Spleen (tissue), 11 donors: Measurements from ENCODE around the gene TEKT5. TPM values are rescaled to one million over a fixed set of nuclear protein-coding genes. Genes with fewer than 3 reads are reported as not detected.

ENCODE experiments used
- DNase-seq: peaks from one replicate; pipeline ENCODE4 v3.0.0-alpha.2; 2020
- H3K27ac ChIP-seq, 8 donors: fragments of 200-600 bp; sonication (generic) in 7 of 8; 1 replicate in 4 of 8; 2 replicates in 4 of 8; pipeline versions ENCODE4 v1.5.0 to v1.8.0; 2016 to 2021; ENCODE audit warnings: inconsistent platforms in 4 of 8, mild to moderate bottlenecking in 4 of 8, moderate library complexity in 1 of 8
- H3K27me3 ChIP-seq, 7 donors: fragments of 200-600 bp; sonication (generic) in 6 of 7; replicated peaks in 1 of 7; 1 replicate in 4 of 7; 2 replicates in 3 of 7; pipeline versions ENCODE4 v1.5.0 to v1.8.0; 2016 to 2021; ENCODE audit warnings: inconsistent platforms in 3 of 7, mild to moderate bottlenecking in 1 of 7
- H3K36me3 ChIP-seq, 6 donors: fragments of 200-600 bp; sonication (generic) in 5 of 6; 1 replicate in 4 of 6; 2 replicates in 2 of 6; pipeline versions ENCODE4 v1.5.0 to v1.8.0; 2016 to 2021; ENCODE audit warnings: inconsistent platforms in 2 of 6
- H3K4me1 ChIP-seq, 6 donors: fragments of 200-600 bp; sonication (generic) in 5 of 6; 1 replicate in 3 of 6; 2 replicates in 3 of 6; pipeline versions ENCODE4 v1.5.0 to v1.8.0; 2016 to 2021; ENCODE audit warnings: inconsistent platforms in 3 of 6
- H3K4me3 ChIP-seq, 8 donors: fragments of 200-600 bp; sonication (generic) in 7 of 8; 1 replicate in 4 of 8; 2 replicates in 4 of 8; pipeline versions ENCODE4 v1.5.0 to v1.8.0; 2016 to 2021; ENCODE audit warnings: inconsistent platforms in 4 of 8, mild to moderate bottlenecking in 4 of 8, moderate library complexity in 2 of 8
- H3K9me3 ChIP-seq, 8 donors: fragments of 200-600 bp; sonication (generic) in 7 of 8; 1 replicate in 4 of 8; 2 replicates in 4 of 8; pipeline versions ENCODE4 v1.5.0 to v1.8.0; 2016 to 2021; ENCODE audit warnings: inconsistent platforms in 4 of 8
- POLR2A ChIP-seq, 3 donors: fragments of 450-650 bp; IDR thresholded peaks; one replicate each; pipeline ENCODE4 v1.5.1; 2017; ENCODE audit warnings: antibody characterized with exemption in 3 of 3, mild to moderate bottlenecking in 1 of 3
- POLR2AphosphoS5 ChIP-seq, 3 donors: sonication (generic); formaldehyde crosslinking; IDR thresholded peaks; one replicate each; pipeline ENCODE4 v1.5.1; 2017; ENCODE audit warnings: antibody characterized with exemption in 3 of 3
- WGBS, 5 donors: extraction: QIAGEN DNeasy Blood & Tissue Kit in 3 of 5; methylation state at CpG; one replicate each; pipeline versions ENCODE4 v1.1.5 to v1.1.7; 2013 to 2018; 5-methylcytosine and 5-hydroxymethylcytosine counted together
- intact Hi-C: fragments of 100-400 bp; cut with DNase I; formaldehyde crosslinking; loops from one replicate; pipeline ENCODE4 v1.15.0; 2023; ENCODE audit warnings: low total_unique reads
- polyA plus RNA-seq, 3 donors: library from polyadenylated mRNA; stranded (reverse); fragments of 200-250 nt; gene quantifications; one replicate each; pipeline ENCODE4 v1.2.1, GENCODE V29; 2013
- total RNA-seq, 7 donors: library from RNA; depleted of rRNA in 3 of 7; stranded (reverse); fragments of >200 nt in 3 of 7; fragmentation: NEBNext Ultra II Directional in 4 of 7; extraction: Animal tissue kit (Norgen Biotek cat#: 25700) in 4 of 7; gene quantifications; one replicate each; pipeline versions ENCODE4 v1.1.0 to v1.2.1, GENCODE V29; 2016 to 2021
- TF ChIP-seq, protein P1 (sequence below), 11 experiments: fragments of 200-600 bp in 7 of 11; fragments of 450-650 bp in 4 of 11; sonication (generic) in 4 of 11; IDR thresholded peaks in 8 of 11; conservative IDR thresholded peaks in 3 of 11; 1 replicate in 7 of 11; 2 replicates in 4 of 11; pipeline versions ENCODE4 v1.4.0 to v1.8.0; 2016 to 2021; ENCODE audit warnings: antibody characterized with exemption in 11 of 11, inconsistent platforms in 4 of 11, mild to moderate bottlenecking in 1 of 11
- donor health status: healthy with polysubstance abuse.
- donor health status: DM: no; HTN: no; CAD: no; lungs with moderate emphysema.
- donor health status: DM: no; HTN: no; CAD: no.
- donor health status: Bipolar disorder and iron deficiency.
- donor health status: healthy.
- donor health status: DM: no; HTN: no; CAD: no.
- donor health status: DM: yes; HTN: yes; CAD: no.

Gene TEKT5
- total and polyA plus RNA-seq, 10 donors = 0.17 to 1.5 (median 0.43) TPM; not detected in 3

DNA sequence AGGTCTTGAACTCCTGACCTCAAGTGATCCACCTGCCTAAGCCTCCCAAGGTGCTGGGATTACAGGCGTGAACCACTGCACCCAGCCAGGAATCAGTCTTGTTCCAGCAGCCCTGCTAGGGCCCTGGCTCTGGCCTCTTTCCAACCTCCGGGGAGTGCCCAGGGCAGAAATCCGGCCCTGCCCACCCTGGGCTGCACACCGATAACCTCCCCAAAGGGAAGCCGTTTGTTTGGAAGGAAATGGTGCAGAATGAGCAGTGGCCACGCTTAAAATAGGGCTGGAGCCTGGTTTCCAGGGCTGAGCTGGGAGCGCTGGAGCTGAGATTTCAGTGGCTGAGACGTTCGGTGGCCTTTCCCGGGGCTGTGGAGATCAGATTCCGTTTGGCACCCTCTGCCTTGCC lies 96.6 kb downstream of the TEKT5 start:
- Histone ChIP-seq H3K9me3 (no peaks in the 10 kb centered on the region), H3K4me3 (no peak overlapping the region), H3K36me3 (no peaks in the 10 kb centered on the region), H3K27ac (peak overlapping the region in 3 of 8 donors; percentile 54 to 61 (median 55)), H3K27me3 (peaks cover 0 to 15% (median 0%) of the 10 kb centered on the region in 7 donors), H3K4me1 (peaks cover 0 to 36% (median 21%) of the 10 kb centered on the region in 6 donors)
- TF ChIP-seq POLR2A (IDR thresholded peaks at IDR 0.05) (no peak), POLR2AphosphoS5 (IDR thresholded peaks at IDR 0.05) (peak; percentile 71 to 76 (median 72))
- DNase-seq = peak; percentile 84
- WGBS, 5 donors = 13 to 27% (median 17%) methylated on average over 9 to 11 of the region's 11 CpGs
- intact Hi-C loops = no loop called here

DNA sequence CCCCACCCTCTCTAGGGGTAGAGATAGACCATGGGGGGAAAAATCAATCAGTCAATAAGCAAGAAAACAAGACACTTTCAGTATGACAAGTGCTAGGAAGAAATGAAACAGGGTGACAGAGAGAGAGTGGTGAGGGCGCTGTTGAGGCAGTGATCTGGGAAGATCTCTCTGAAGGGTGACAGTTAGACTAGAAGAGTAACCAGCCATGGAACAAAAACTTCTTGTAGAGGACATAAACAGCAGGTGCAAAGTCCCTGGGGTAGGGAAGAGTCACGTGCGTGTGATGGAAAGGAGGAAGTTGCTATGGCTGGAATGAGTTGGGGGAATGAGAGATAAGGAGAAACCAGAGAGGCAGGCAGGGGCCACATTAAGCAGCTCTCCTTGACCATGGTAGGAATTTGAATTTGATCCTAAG lies 97.5 kb downstream of the TEKT5 start:
- H3K27ac ChIP-seq = no peak overlapping the region
- intact Hi-C loops = no loop called here
- H3K27me3 ChIP-seq = peaks cover 0 to 15% (median 0%) of the 10 kb centered on the region in 7 donors
- 41 to 54% (median 45%) methylated on average over 3 of the region's 3 CpGs for WGBS, 5 donors
- TF ChIP-seq, protein P1, sequence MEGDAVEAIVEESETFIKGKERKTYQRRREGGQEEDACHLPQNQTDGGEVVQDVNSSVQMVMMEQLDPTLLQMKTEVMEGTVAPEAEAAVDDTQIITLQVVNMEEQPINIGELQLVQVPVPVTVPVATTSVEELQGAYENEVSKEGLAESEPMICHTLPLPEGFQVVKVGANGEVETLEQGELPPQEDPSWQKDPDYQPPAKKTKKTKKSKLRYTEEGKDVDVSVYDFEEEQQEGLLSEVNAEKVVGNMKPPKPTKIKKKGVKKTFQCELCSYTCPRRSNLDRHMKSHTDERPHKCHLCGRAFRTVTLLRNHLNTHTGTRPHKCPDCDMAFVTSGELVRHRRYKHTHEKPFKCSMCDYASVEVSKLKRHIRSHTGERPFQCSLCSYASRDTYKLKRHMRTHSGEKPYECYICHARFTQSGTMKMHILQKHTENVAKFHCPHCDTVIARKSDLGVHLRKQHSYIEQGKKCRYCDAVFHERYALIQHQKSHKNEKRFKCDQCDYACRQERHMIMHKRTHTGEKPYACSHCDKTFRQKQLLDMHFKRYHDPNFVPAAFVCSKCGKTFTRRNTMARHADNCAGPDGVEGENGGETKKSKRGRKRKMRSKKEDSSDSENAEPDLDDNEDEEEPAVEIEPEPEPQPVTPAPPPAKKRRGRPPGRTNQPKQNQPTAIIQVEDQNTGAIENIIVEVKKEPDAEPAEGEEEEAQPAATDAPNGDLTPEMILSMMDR (IDR thresholded peaks at IDR 0.05 in 8 of 11, conservative IDR thresholded peaks at IDR 0.05 in 3 of 11) = no peak
- TF ChIP-seq POLR2AphosphoS5 (IDR thresholded peaks at IDR 0.05) (no peak), POLR2A (IDR thresholded peaks at IDR 0.05) (no peak)
- H3K36me3 ChIP-seq = no peaks in the 10 kb centered on the region
- H3K4me3 ChIP-seq = no peak overlapping the region
- DNase-seq = no peak
- H3K4me1 ChIP-seq = peaks cover 0 to 36% (median 21%) of the 10 kb centered on the region in 6 donors
- no peaks in the 10 kb centered on the region for H3K9me3 ChIP-seq

DNA sequence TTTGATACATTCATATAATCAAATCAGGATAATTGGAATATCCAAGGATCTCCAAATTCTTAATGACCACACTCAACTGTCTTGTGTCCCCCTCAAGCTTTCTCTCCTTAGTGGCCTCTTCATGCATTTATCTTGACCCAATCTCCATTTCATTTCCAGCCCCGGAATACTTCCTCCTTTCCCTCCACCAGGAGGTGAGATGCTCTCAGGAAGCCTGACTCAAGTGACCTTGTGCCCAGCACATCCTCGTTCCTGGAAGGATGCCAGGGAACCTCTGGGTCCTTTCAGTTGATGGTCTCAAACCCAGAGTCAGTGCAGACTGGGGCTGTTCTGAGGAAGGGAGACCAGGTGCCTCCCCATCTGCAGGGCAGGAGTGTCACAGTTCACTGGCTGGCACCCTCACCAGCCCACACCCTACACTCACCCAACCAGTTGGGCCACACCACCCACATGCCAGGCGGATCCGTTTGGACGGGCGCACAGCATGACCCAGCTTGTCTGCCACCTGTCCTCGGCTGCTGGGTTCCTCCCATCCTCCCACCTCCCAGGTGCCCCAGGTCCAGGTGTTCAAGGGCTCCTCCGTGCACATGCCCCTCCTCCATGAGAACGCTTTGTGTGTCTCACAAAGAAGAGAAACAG lies 100.3 kb downstream of the TEKT5 start:
- DNase-seq = no peak
- intact Hi-C loops = no loop called here
- Histone ChIP-seq H3K4me3 (no peak overlapping the region), H3K9me3 (no peaks in the 10 kb centered on the region), H3K36me3 (no peaks in the 10 kb centered on the region), H3K27me3 (peaks cover 0 to 15% (median 0%) of the 10 kb centered on the region in 7 donors), H3K27ac (peak overlapping the region in 1 of 8 donors; percentile 13), H3K4me1 (peaks cover 0 to 28% (median 20%) of the 10 kb centered on the region in 6 donors)
- TF ChIP-seq POLR2AphosphoS5 (IDR thresholded peaks at IDR 0.05) (peak; percentile 32 to 49 (median 39)), POLR2A (IDR thresholded peaks at IDR 0.05) (no peak)
- TF ChIP-seq, protein P1 (IDR thresholded peaks at IDR 0.05 in 8 of 11, conservative IDR thresholded peaks at IDR 0.05 in 3 of 11) = peak in 1 of 11 experiments; percentile 17
- WGBS, 5 donors = 38 to 56% (median 45%) methylated on average over 7 to 9 of the region's 9 CpGs

DNA sequence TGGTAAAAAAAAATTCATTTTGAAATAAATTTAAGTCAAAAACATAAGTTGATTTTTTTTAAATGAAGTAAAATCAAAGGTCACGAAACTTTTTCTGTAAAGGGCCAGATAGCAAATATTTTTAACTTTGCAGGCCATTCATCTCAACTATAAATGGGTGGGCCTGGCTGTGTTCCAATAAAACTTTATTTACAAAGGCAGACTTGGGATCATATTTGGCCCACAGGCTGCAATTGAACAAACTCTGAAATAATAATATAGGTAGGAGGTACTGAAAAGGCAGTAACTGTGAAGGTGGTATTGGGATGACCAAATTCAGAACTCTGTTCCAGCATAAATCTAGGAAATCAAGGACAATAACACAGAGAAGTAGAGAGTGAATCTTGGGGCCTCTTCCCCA lies 102.1 kb downstream of the TEKT5 start:
- Histone ChIP-seq H3K4me1 (peaks cover 0 to 14% (median 8%) of the 10 kb centered on the region in 6 donors), H3K27me3 (peaks cover 0 to 6% (median 0%) of the 10 kb centered on the region in 7 donors), H3K9me3 (no peaks in the 10 kb centered on the region), H3K36me3 (no peaks in the 10 kb centered on the region), H3K27ac (no peak overlapping the region), H3K4me3 (no peak overlapping the region)
- no peak for TF ChIP-seq POLR2A (IDR thresholded peaks at IDR 0.05)
- no peak for TF ChIP-seq POLR2AphosphoS5 (IDR thresholded peaks at IDR 0.05)
- TF ChIP-seq, protein P1 (IDR thresholded peaks at IDR 0.05 in 8 of 11, conservative IDR thresholded peaks at IDR 0.05 in 3 of 11) = no peak
- intact Hi-C loops = no loop called here
- 87 to 93% (median 87%) methylated on average over 1 of the region's 1 CpG for WGBS, 5 donors
- no peak for DNase-seq
